HG03558 (cell line): ENCODE data around the gene IGF2R.
"Not testable (repeated sequence)": the region's sequence is repeated elsewhere in the genome, so short reads cannot be mapped to it uniquely, and the experiment has no call there.

Experiments
- ATAC-seq: cut with Tn5 transposase; IDR thresholded peaks from one replicate; pipeline ENCODE4 v1.9.1; 2021; ENCODE audit warnings: moderate number of reproducible peaks; ENCODE audit not compliant: unreplicated experiment; ENCODE audit errors: extremely low read depth

Gene IGF2R

GRCh38 chr6:160131636-160132296, 162.9 kb downstream of the IGF2R start:
- ATAC-seq = no peak

GRCh38 chr6:160132297-160132637, 163.4 kb downstream of the IGF2R start:
- ATAC-seq = no peak

- ATAC-seq = no peak
These were observed 164.0 kb downstream of the IGF2R start for GRCh38 chr6:160132776-160133338.

- ATAC-seq = no peak
These were observed 164.8 kb downstream of the IGF2R start for GRCh38 chr6:160133441-160134336.

GRCh38 chr6:160134337-160134751, 165.5 kb downstream of the IGF2R start:
- not testable (repeated sequence) for ATAC-seq

- no peak for ATAC-seq
These were observed 166.1 kb downstream of the IGF2R start for GRCh38 chr6:160134779-160135547.

GRCh38 chr6:160135907-160136655, 167.2 kb downstream of the IGF2R start:
- no peak for ATAC-seq

GRCh38 chr6:160137130-160137988, 168.5 kb downstream of the IGF2R start:
- no peak for ATAC-seq

- no peak for ATAC-seq
These were observed 169.3 kb downstream of the IGF2R start for GRCh38 chr6:160137989-160138835.

GRCh38 chr6:160138839-160139419, 170.0 kb downstream of the IGF2R start:
- ATAC-seq = no peak

GRCh38 chr6:160139420-160139851, 170.6 kb downstream of the IGF2R start:
- ATAC-seq = no peak

GRCh38 chr6:160140493-160140892, 171.6 kb downstream of the IGF2R start:
- ATAC-seq = not testable (repeated sequence)

- ATAC-seq = no peak
These were observed 172.3 kb downstream of the IGF2R start for GRCh38 chr6:160141001-160141726.

GRCh38 chr6:160142115-160142715, 173.3 kb downstream of the IGF2R start:
- ATAC-seq = no peak

- no peak for ATAC-seq
These were observed 177.7 kb downstream of the IGF2R start for GRCh38 chr6:160146454-160147145.

GRCh38 chr6:160147146-160147536, 178.3 kb downstream of the IGF2R start:
- no peak for ATAC-seq
